GM10847 (cell line): ENCODE measurements around the gene ARMS2.

Experiments used
- POLR2A ChIP-seq: IDR thresholded peaks from 2 replicates; pipeline ENCODE4 v1.6.1; 2011; ENCODE audit not compliant: insufficient read length; ENCODE audit errors: extremely low read depth

Gene ARMS2, protein sequence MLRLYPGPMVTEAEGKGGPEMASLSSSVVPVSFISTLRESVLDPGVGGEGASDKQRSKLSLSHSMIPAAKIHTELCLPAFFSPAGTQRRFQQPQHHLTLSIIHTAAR

DNA sequence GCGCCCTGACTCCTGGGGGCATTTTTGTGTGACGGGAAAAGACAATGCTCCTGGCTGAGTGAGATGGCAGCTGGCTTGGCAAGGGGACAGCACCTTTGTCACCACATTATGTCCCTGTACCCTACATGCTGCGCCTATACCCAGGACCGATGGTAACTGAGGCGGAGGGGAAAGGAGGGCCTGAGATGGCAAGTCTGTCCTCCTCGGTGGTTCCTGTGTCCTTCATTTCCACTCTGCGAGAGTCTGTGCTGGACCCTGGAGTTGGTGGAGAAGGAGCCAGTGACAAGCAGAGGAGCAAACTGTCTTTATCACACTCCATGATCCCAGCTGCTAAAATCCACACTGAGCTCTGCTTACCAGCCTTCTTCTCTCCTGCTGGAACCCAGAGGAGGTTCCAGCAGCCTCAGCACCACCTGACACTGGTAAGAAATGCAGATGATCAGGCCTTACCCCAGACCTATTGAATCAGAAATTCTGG, at the start of gene ARMS2:
ARMS2 (plus strand) TSS at position 51 of the 478 bp plus-strand sequence; CDS start at position 126, 75 bp downstream.
- no peak for TF ChIP-seq POLR2A

DNA sequence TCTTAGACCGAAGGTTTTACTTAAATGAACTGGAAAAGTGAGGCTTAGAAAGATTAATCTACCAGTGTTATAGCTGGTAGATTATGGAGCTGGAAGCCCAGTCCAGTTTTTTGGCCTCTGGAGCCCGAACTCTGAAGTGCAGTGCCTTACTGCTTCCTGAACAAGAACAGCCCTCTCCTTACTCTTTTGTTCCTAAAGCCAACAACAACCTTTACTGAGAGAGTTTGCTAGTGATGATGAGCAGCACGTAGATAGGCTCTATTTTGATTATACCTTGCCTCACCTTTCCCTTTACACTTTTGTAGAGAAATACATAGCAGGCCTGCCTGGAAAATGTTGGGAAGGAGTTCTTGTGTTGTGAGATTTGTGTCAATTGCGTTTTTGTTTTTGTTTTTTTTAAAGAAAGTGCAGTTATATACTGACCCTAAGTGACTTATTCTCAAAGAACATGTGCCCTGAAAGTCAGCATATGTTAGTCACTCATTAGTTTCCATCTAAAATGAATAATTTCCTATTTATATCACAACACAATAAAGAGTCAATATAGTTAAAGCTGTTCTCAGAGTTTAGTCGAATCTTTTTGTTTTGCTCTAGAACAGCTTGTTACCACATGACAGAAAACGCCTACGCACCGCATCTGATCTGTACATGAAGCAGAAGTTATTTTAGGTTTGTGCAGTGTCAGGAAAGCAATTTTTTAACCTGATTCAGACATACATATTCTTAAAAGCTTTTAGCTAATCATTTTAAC, 46.9 kb upstream of the ARMS2 start:
- no peak for TF ChIP-seq POLR2A

GRCh38 chr10:122413327-122413726, 41.1 kb upstream of the ARMS2 start:
- TF ChIP-seq POLR2A: no peak

GRCh38 chr10:122417667-122418066, 36.8 kb upstream of the ARMS2 start:
- no peak for TF ChIP-seq POLR2A

GRCh38 chr10:122419016-122419415, 35.4 kb upstream of the ARMS2 start:
- no peak for TF ChIP-seq POLR2A

DNA sequence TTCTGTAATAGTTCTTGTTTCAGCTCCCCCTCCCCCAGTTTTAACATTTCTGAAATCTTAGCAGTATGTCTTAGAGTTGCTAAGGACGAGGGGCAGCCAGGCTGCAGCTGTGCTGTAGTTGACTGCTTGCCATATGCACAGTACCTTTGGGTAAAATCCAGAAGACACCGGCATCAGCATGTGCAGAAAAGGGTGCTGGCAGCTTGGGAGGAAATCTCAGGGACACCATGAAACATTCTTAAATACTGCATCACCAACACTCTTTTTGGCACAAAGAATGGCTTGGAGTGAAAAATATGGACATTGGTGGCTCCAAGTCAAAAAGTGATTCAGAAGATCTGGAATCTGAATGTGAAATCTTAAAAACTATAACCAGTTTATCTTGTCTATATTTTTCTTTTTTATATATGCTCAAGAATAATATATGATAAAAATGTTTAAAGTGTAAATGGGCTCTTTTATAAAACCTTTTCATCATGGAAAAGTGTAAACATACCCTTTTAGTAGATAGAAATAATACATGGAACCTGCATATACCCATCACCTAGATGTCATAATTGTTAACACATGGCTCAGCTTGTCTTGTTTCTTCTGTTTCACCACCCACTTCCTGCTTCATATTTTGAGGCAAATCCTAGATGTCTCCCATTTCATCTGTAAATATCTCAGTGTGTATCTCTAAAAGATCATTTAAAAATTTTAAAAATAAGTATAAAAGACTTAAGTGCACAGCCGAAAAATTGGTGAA, 34.4 kb upstream of the ARMS2 start:
- TF ChIP-seq POLR2A: no peak

- no peak for TF ChIP-seq POLR2A
These were observed 33.8 kb upstream of the ARMS2 start for GRCh38 chr10:122420624-122421007.

DNA sequence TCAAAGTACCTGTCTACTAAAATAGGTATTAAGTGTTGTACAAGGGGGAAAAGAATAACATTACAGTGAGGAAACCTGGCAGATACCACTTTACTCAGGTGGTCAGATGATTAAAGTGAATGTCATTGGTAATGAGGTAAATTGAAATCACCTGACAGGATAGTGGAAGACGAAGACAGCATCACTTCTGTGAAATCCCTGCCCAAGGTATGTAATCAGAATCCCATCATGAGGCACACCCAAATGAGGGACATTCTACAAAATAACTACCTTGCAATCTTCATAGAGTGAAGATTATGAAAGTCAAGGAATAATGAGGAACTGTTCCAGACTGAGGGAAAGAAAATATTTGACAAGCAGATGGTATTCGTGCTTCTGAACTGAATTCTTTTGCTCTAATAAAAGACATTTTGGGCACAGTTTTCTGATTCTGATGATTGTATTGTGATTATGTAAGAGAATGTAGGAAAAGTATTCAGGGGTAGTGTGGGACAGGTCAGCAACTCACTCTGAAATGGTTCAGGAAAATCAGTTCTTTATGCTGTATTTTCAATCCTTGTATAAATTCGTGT, 33.3 kb upstream of the ARMS2 start:
- TF ChIP-seq POLR2A: no peak

- no peak for TF ChIP-seq POLR2A
These were observed 32.7 kb upstream of the ARMS2 start for GRCh38 chr10:122421742-122422141.

DNA sequence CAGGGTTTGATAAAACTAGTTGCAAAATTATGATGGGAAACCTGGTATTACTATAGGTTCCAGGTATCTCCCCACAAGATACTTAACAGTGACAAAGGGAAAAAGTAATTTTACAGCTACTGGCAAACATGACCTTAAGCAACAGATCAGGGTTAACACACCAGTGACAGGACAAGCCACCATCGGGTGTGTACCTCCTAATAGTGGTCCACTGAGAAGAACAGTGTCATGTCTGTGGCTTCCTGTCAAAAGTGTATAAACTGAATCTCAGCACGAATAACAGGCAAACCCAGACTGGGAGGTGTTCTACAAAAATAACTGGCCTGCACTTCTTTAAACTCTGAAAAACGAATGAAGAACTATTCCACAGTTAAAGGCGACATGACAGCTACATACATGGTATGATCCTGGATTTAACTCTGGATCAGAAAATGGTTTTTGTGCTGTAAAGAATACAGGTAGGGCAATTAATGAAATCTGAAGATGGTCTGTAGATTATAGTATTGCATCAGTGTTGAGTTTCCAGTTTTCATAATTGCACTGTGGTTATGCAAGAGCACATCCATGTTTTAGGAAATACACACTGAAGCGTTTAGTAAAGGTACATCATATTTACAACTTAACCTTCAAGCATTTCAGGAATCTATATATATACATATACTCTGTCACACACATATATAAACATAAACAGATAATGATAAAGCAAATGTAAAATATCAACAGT, 32.0 kb upstream of the ARMS2 start:
- TF ChIP-seq POLR2A: no peak

DNA sequence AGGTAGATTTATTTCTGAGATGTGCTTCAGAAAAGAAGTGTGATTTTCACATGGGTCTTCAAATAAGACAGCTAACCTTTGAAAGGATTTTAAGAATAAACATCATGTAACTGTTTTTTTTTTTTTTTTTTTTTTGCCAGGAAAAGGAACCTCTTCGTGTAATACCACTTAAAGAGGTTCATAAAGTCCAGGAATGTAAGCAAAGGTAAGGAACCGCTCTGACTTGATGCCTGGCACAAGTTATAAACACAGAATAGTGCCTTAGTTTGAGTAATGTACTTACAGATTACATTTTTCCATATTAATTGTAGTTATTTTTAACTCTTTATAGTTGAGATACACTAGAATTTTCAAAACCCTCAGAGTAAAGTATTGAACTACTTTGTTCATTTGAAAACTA, 30.4 kb upstream of the ARMS2 start:
- no peak for TF ChIP-seq POLR2A

DNA sequence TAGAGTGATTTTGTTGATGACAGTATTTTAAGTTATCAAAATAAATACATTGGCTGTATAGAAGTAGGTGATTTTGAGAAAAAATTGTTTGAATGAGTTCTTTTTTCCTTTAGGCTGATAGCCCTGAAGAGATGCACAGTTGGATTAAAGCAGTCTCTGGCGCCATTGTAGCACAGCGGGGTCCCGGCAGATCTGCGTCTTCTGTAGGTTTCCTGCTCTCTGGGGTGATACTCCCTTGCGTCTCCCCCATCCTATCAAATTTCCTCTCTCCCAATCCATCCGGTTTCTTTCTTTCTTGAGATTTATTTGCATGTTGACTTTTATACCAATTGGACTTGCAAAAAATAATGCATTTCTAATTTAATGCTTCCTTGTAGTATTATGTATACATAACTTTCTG, 27.6 kb upstream of the ARMS2 start:
- no peak for TF ChIP-seq POLR2A

GRCh38 chr10:122427280-122427679, 27.2 kb upstream of the ARMS2 start:
- no peak for TF ChIP-seq POLR2A

- TF ChIP-seq POLR2A: no peak
These were observed 19.1 kb upstream of the ARMS2 start for GRCh38 chr10:122435212-122435827.

DNA sequence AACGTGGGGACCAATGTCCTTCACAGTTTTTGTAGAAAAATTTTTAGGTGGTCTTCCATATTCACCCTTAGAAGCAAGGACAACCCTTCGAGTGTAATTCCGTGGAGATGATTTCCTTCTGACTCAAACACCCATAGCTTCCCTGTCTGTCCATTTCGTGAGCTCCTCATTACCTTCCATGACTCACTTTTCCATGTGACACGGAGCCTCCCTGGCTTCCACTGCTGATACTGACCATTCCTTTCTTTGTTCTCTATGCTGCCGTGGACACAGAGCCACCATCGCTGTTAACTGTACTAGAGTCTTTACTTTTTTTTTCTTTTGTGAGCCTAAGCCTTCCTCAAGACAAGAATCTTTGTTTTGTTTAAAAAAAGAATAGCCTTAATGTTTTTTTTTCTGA, 12.5 kb upstream of the ARMS2 start:
- no peak for TF ChIP-seq POLR2A
